Keratinocyte (primary cell): ENCODE measurements around the gene PCK1. TPM values are rescaled to one million over a fixed set of nuclear protein-coding genes. Genes with fewer than 3 reads are reported as not detected.

Experiments used
- DNase-seq: peaks from one replicate; pipeline ENCODE4 v3.0.0-alpha.2; 2011; ENCODE audit warnings: low read depth, missing footprints, low spot score
- FAIRE-seq: peaks from 2 replicates; lab custom pipeline; 2011; peaks lifted over from hg19 to GRCh38; lab: Jason Lieb, UNC
- H2AFZ ChIP-seq: 2 replicates; pipeline ENCODE4 v1.6.0; 2012; ENCODE audit warnings: low read length, control low read depth, inconsistent platforms; ENCODE audit not compliant: control insufficient read depth
- H3K27ac ChIP-seq: 2 replicates; pipeline ENCODE4 v1.5.1; 2011; ENCODE audit warnings: low read length; ENCODE audit not compliant: control insufficient read depth, insufficient read depth
- H3K27me3 ChIP-seq: 3 replicates; pipeline ENCODE4 v1.6.0; 2011; ENCODE audit warnings: low read length; ENCODE audit not compliant: control insufficient read depth, insufficient read depth; ENCODE audit errors: extremely low read depth
- H3K36me3 ChIP-seq, 2 experiments: 2 replicates in 1 of 2; 3 replicates in 1 of 2; pipeline ENCODE4 v1.5.1; 2011; ENCODE audit warnings: low read length in 2 of 2, mild to moderate bottlenecking in 1 of 2; ENCODE audit not compliant: control insufficient read depth in 2 of 2, insufficient read depth in 2 of 2; ENCODE audit errors: extremely low read depth in 1 of 2
- H3K4me1 ChIP-seq: 3 replicates; pipeline ENCODE4 v1.5.1; 2011; ENCODE audit warnings: low read length; ENCODE audit not compliant: control insufficient read depth, insufficient read depth; ENCODE audit errors: extremely low read depth
- H3K4me2 ChIP-seq: 3 replicates; pipeline ENCODE4 v1.6.0; 2011; ENCODE audit warnings: low read depth, low read length; ENCODE audit not compliant: control insufficient read depth, insufficient read depth; ENCODE audit errors: extremely low read depth
- H3K4me3 ChIP-seq, 3 experiments: fragments of 200-600 bp in 1 of 3; sonication (generic) in 1 of 3; 2 replicates in 2 of 3; 3 replicates in 1 of 3; pipeline ENCODE4 v1.5.1; 2011 to 2016; ENCODE audit warnings: low read length in 3 of 3, mild to moderate bottlenecking in 3 of 3, control low read depth in 2 of 3, inconsistent platforms in 1 of 3, low read depth in 1 of 3, mixed read lengths in 1 of 3, mixed run types in 1 of 3, moderate library complexity in 1 of 3; ENCODE audit not compliant: control insufficient read depth in 2 of 3, insufficient read depth in 2 of 3; ENCODE audit errors: extremely low read depth in 1 of 3
- H3K79me2 ChIP-seq: 2 replicates; pipeline ENCODE4 v1.6.0; 2012; ENCODE audit warnings: low read length; ENCODE audit not compliant: control insufficient read depth, insufficient read depth
- H3K9ac ChIP-seq: 3 replicates; pipeline ENCODE4 v1.6.0; 2011; ENCODE audit warnings: low read length; ENCODE audit not compliant: control insufficient read depth, insufficient read depth; ENCODE audit errors: extremely low read depth
- H3K9me1 ChIP-seq: 3 replicates; pipeline ENCODE4 v1.6.0; 2011; ENCODE audit warnings: low read length; ENCODE audit not compliant: control insufficient read depth, insufficient read depth; ENCODE audit errors: extremely low read depth
- H3K9me3 ChIP-seq: 2 replicates; pipeline ENCODE4 v1.5.1; 2012; ENCODE audit warnings: low read depth, low read length; ENCODE audit not compliant: control insufficient read depth
- H4K20me1 ChIP-seq: 3 replicates; pipeline ENCODE4 v1.6.0; 2011; ENCODE audit warnings: low read length; ENCODE audit not compliant: control insufficient read depth, insufficient read depth; ENCODE audit errors: extremely low read depth
- CTCF ChIP-seq, 3 experiments: IDR thresholded peaks in 1 of 3; conservative IDR thresholded peaks in 1 of 3; optimal IDR thresholded peaks in 1 of 3; 2 replicates in 2 of 3; 3 replicates in 1 of 3; pipeline versions ENCODE3 to v1.5.1; 2011; ENCODE audit warnings: low read length in 3 of 3, mild to moderate bottlenecking in 3 of 3, moderate library complexity in 2 of 3, control low read depth in 1 of 3, inconsistent platforms in 1 of 3; ENCODE audit not compliant: insufficient read depth in 2 of 3; ENCODE audit errors: extremely low read depth in 1 of 3
- EZH2 ChIP-seq: IDR thresholded peaks from one replicate; pipeline ENCODE4 v1.6.1; 2012; ENCODE audit warnings: inconsistent platforms, mild to moderate bottlenecking, low read length, moderate library complexity
- dilution Hi-C: fragments of 300-500 bp; cut with MboI; formaldehyde crosslinking; loops from one replicate; pipeline ENCODE4 v1.7.0; 2020; ENCODE audit warnings: low sequenced_read_pairs; ENCODE audit not compliant: extremely low pct_ligation_motif_present
- polyA plus RNA-seq, 5 experiments: library from polyadenylated mRNA; depleted of rRNA in 3 of 5; stranded (reverse) in 3 of 5; stranded (forward) in 1 of 5; unstranded in 1 of 5; fragments of >200 nt; gene quantifications; 1 replicate in 1 of 5; 2 replicates in 3 of 5; 3 replicates in 1 of 5; pipeline versions ENCODE4 v1.2.1 to v1.2.3, GENCODE V29; 2011 to 2012; ENCODE audit warnings: missing spikeins in 2 of 5, low read depth in 1 of 5, low replicate concordance in 1 of 5

Gene PCK1
- polyA plus RNA-seq, 1 donor (not counting 4 experiments of a cell fraction or from before 2014, with no cell fraction given) = not detected

DNA sequence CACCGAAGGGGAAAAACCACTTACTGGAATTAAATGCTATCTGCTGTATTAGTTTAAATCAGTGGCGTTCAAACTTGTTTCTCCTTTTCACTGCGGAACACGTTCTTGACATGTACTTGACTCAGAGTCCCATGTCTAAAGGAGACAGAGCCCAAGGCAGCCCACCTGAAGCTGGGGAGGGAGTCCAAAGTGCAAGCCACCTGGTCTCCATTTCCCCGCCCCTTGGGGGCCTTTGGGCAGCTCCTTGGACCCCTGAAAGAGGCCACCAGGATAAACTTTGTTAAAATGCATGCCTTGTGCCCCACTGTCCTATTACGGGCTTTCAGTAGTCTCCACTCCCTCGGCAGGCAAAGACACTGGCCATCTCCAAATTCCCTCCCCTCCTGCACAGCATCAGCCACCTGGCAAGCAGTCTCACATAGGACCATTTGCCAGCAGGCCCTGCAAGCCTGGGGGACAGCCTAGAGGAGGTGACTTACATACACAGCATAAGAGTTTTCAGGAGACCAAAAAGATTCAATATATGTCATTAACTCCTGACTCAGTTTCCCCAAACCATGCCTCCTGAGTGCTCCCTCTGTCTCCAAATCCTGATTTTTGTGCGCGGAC, 6.7 kb downstream of the PCK1 start:
- Histone ChIP-seq H3K4me3 (no peak overlapping the region), H4K20me1 (no peaks in the 10 kb centered on the region), H3K9me1 (no peaks in the 10 kb centered on the region), H3K4me2 (no peak overlapping the region), H3K9me3 (no peaks in the 10 kb centered on the region), H3K27ac (no peak overlapping the region), H3K27me3 (peaks cover 41% of the 10 kb centered on the region), H3K36me3 (no peaks in the 10 kb centered on the region), H3K79me2 (no peaks in the 10 kb centered on the region), H3K9ac (no peak overlapping the region), H3K4me1 (no peaks in the 10 kb centered on the region), H2AFZ (no peak overlapping the region)
- TF ChIP-seq CTCF (optimal IDR thresholded peaks at IDR 0.05 in 1 of 3, IDR thresholded peaks at IDR 0.05 in 1 of 3, conservative IDR thresholded peaks at IDR 0.05 in 1 of 3; ENCODE audit: extremely low read depth in 1 of 3, insufficient read depth in 2 of 3, low read length in 3 of 3) = no peak
- no peak for TF ChIP-seq EZH2
- no peak for DNase-seq
- no peak for FAIRE-seq
- dilution Hi-C loops = no loop called here

DNA sequence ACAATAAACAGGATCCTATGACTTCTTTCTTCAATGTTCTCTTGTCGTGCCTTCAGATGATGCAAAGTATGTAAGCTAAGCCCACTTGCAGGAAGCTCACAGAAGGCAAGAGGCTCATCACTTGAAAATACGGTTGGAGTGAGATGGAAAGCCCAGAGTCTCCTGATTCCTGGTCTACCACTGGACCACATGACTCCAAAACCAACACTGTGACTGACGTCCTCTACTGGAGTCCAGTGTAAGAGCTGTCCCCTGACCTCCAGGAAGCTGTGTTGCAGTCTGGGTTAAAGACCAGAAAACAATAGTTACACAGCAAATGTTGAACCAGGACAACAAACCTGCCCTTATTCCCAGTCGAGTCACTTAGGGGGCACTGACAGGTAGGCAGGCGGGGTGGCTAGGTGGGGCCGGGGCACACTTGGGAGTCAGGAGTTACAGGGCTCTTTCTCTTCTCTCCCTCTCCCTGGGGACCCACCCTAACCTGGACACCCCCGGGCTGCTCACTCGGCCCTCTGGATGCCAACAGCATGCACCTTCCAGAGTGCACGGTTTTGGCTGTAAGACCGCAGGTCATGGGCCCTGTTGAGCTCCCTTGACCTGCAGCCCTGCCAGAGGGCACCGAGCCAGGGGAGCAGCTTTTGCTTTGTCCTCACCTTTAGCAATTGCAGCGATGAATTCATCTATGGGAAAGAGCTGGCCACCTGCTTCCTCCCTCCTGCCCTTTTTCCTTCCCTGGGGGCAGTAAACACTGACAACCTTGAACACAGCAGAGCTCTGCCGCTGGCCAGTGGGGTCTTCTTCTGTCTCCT, 7.4 kb downstream of the PCK1 start:
- Histone ChIP-seq H2AFZ (no peak overlapping the region), H3K4me3 (no peak overlapping the region), H3K36me3 (no peaks in the 10 kb centered on the region), H3K9me3 (no peaks in the 10 kb centered on the region), H3K27me3 (peaks cover 41% of the 10 kb centered on the region), H4K20me1 (no peaks in the 10 kb centered on the region), H3K79me2 (no peaks in the 10 kb centered on the region), H3K9me1 (no peaks in the 10 kb centered on the region), H3K4me2 (no peak overlapping the region), H3K4me1 (no peaks in the 10 kb centered on the region), H3K9ac (no peak overlapping the region), H3K27ac (no peak overlapping the region)
- TF ChIP-seq CTCF (optimal IDR thresholded peaks at IDR 0.05 in 1 of 3, IDR thresholded peaks at IDR 0.05 in 1 of 3, conservative IDR thresholded peaks at IDR 0.05 in 1 of 3; ENCODE audit: extremely low read depth in 1 of 3, insufficient read depth in 2 of 3, low read length in 3 of 3) (no peak), EZH2 (no peak)
- dilution Hi-C loops = no loop called here
- no peak for FAIRE-seq
- no peak for DNase-seq
